Colonic mucosa (tissue), 4 donors: ENCODE measurements around the gene SUFU. TPM values are rescaled to one million over a fixed set of nuclear protein-coding genes. Genes with fewer than 3 reads are reported as not detected.
A peak's percentile ranks its signal among the peaks of the same experiment; 100 is the strongest.

Experiments
- DNase-seq: peaks from one replicate; pipeline ENCODE4 v3.0.0-alpha.2; 2020
- H3K27ac ChIP-seq: fragments of 200-600 bp; one replicate; pipeline ENCODE4 v1.8.0; 2021
- H3K27me3 ChIP-seq: fragments of 200-600 bp; one replicate; pipeline ENCODE4 v1.8.0; 2021
- H3K36me3 ChIP-seq: fragments of 200-600 bp; one replicate; pipeline ENCODE4 v1.8.0; 2021
- H3K4me1 ChIP-seq: fragments of 200-600 bp; one replicate; pipeline ENCODE4 v1.8.0; 2021; ENCODE audit warnings: mild to moderate bottlenecking
- H3K4me3 ChIP-seq: fragments of 200-600 bp; one replicate; pipeline ENCODE4 v1.8.0; 2021
- H3K9ac ChIP-seq, 2 donors: one replicate each; pipeline ENCODE4 v1.7.0; 2013; ENCODE audit warnings: control low read depth in 2 of 2, low read depth in 2 of 2, low read length in 2 of 2
- H3K9me3 ChIP-seq: fragments of 200-600 bp; one replicate; pipeline ENCODE4 v1.8.0; 2021
- CTCF ChIP-seq: fragments of 200-600 bp; IDR thresholded peaks from one replicate; pipeline ENCODE4 v1.8.0; 2022; ENCODE audit warnings: antibody characterized with exemption, mild to moderate bottlenecking
- intact Hi-C: fragments of 100-400 bp; cut with DNase I; formaldehyde crosslinking; loops from one replicate; pipeline ENCODE4 v1.14.1; 2022
- total RNA-seq, 2 donors: library from RNA; stranded (reverse); fragmentation: NEBNext Ultra II Directional in 1 of 2; extraction: Animal tissue kit (Norgen Biotek cat#: 25700) in 1 of 2; gene quantifications; one replicate each; pipeline ENCODE4 v1.2.1, GENCODE V29; 2021
- donor health status: healthy.
- donor health status: DM: no; HTN: no; CAD: no.
- donor health status: DM: no; HTN: no; CAD: no.

The SUFU gene
- total RNA-seq, 2 donors from 2014 or later = 7.6 to 8.6 TPM

GRCh38 chr10:102668326-102669107 is 164.7 kb downstream of the SUFU start:
- no peak for TF ChIP-seq CTCF
- H3K4me3 ChIP-seq = no peak overlapping the region
- peaks cover 2% of the 10 kb centered on the region for H3K4me1 ChIP-seq
- intact Hi-C loops = no loop called here
- H3K36me3 ChIP-seq = no peaks in the 10 kb centered on the region
- no peak overlapping the region for H3K27ac ChIP-seq
- no peaks in the 10 kb centered on the region for H3K9me3 ChIP-seq
- no peaks in the 10 kb centered on the region for H3K27me3 ChIP-seq
- no peak for DNase-seq
- H3K9ac ChIP-seq = no peak overlapping the region

GRCh38 chr10:102669206-102670064 is 165.7 kb downstream of the SUFU start:
- Histone ChIP-seq H3K36me3 (no peaks in the 10 kb centered on the region), H3K4me3 (no peak overlapping the region), H3K27me3 (no peaks in the 10 kb centered on the region), H3K9me3 (no peaks in the 10 kb centered on the region), H3K4me1 (peaks cover 6% of the 10 kb centered on the region), H3K9ac (peak overlapping the region in 1 of 2 donors; percentile 55), H3K27ac (no peak overlapping the region)
- intact Hi-C loops = no loop called here
- DNase-seq = no peak
- no peak for TF ChIP-seq CTCF

- no peak for TF ChIP-seq CTCF
- no peak for DNase-seq
- no peak overlapping the region for H3K4me3 ChIP-seq
- H3K9me3 ChIP-seq = no peaks in the 10 kb centered on the region
- H3K36me3 ChIP-seq = no peaks in the 10 kb centered on the region
- H3K9ac ChIP-seq = no peak overlapping the region
- H3K27me3 ChIP-seq = no peaks in the 10 kb centered on the region
- H3K27ac ChIP-seq = no peak overlapping the region
- intact Hi-C loops = no loop called here
- H3K4me1 ChIP-seq = peaks cover 10% of the 10 kb centered on the region
These were observed 166.4 kb downstream of the SUFU start for GRCh38 chr10:102670065-102670670.

GRCh38 chr10:102670871-102671434 is 167.2 kb downstream of the SUFU start:
- no peak overlapping the region for H3K27ac ChIP-seq
- H3K9me3 ChIP-seq = no peaks in the 10 kb centered on the region
- TF ChIP-seq CTCF = no peak
- H3K27me3 ChIP-seq = no peaks in the 10 kb centered on the region
- H3K4me1 ChIP-seq = peaks cover 10% of the 10 kb centered on the region
- H3K36me3 ChIP-seq = no peaks in the 10 kb centered on the region
- DNase-seq = no peak
- no peak overlapping the region for H3K9ac ChIP-seq
- intact Hi-C loops = no loop called here
- H3K4me3 ChIP-seq = no peak overlapping the region

- no peak for TF ChIP-seq CTCF
- intact Hi-C loops = no loop called here
- DNase-seq = no peak
- H3K27me3 ChIP-seq = no peaks in the 10 kb centered on the region
- H3K9ac ChIP-seq = no peak overlapping the region
- no peaks in the 10 kb centered on the region for H3K9me3 ChIP-seq
- H3K36me3 ChIP-seq = no peaks in the 10 kb centered on the region
- peaks cover 19% of the 10 kb centered on the region for H3K4me1 ChIP-seq
- no peak overlapping the region for H3K4me3 ChIP-seq
- H3K27ac ChIP-seq = peak overlapping the region; percentile 55
These were observed 169.6 kb downstream of the SUFU start for GRCh38 chr10:102673236-102673818.
